ENCODE measurements around the gene SUSD1. TPM values are rescaled to one million over a fixed set of nuclear protein-coding genes. Genes with fewer than 3 reads are reported as not detected.

The SUSD1 gene
- total RNA-seq, 1 donor from 2014 or later, result 16.6 TPM

GRCh38 chr9:112093147-112093869 is 81.8 kb downstream of the SUSD1 start:
- no peaks in the 10 kb centered on the region for H4K20me1 ChIP-seq (ENCODE audit: insufficient read depth, low read length)
- no peak overlapping the region for H3K4me3 Mint-ChIP-seq (ENCODE audit: unreplicated experiment)

DNA sequence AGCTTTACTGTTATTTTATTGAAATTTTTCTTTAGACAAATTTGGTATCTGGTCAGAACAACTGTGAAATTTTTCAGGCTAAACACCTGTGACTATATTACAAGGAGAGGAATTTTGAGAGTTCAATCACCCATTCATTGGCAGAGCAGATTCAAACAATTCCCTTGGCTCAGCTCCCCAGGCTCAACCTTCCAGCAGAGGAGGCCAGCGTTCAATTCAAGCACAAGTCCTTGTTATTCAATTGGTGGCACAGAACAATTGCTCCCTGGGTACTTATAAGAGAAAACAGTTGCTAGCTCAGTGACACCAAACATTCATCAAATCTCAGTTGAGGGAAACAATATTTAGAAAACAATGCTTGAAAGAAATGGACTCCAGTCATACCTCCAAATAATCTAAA is 83.3 kb downstream of the SUSD1 start:
- no peak overlapping the region for H3K27ac ChIP-seq (ENCODE audit: low read depth, low read length)
- H3K4me3 ChIP-seq (ENCODE audit: insufficient read depth, low read depth, low read length), result no peak overlapping the region
- H3K4me3 Mint-ChIP-seq (ENCODE audit: unreplicated experiment), result no peak overlapping the region
- no peaks in the 10 kb centered on the region for H3K4me1 ChIP-seq (ENCODE audit: insufficient read depth, low read length)
- peaks cover 1% of the 10 kb centered on the region for H3K4me1 Mint-ChIP-seq (ENCODE audit: low read depth, unreplicated experiment)
- H3K27me3 Mint-ChIP-seq (ENCODE audit: low read depth, unreplicated experiment), result no peaks in the 10 kb centered on the region
- no peaks in the 10 kb centered on the region for H3K79me2 ChIP-seq (ENCODE audit: insufficient read depth, low read length)
- H3K9me3 Mint-ChIP-seq (ENCODE audit: unreplicated experiment), result peaks cover 10% of the 10 kb centered on the region
- no peak overlapping the region for H3K27ac Mint-ChIP-seq (ENCODE audit: unreplicated experiment)
- peak; percentile 13 for TF ChIP-seq CTCF (IDR thresholded peaks at IDR 0.05; ENCODE audit: insufficient read depth, low read depth, low read length)
- no peak for TF ChIP-seq EZH2 (IDR thresholded peaks at IDR 0.05; ENCODE audit: insufficient read depth, low read length)
- no peak overlapping the region for H2AFZ ChIP-seq (ENCODE audit: low read depth, low read length)
- DNase-seq (ENCODE audit: low read depth), result peak; percentile 6
- no peaks in the 10 kb centered on the region for H4K20me1 ChIP-seq (ENCODE audit: insufficient read depth, low read length)
- H3K4me2 ChIP-seq (ENCODE audit: low read length), result no peak overlapping the region
- no peak overlapping the region for H3K9ac ChIP-seq (ENCODE audit: low read length)
- no peaks in the 10 kb centered on the region for H3K9me3 ChIP-seq (ENCODE audit: insufficient read depth, low read depth, low read length)
- no peaks in the 10 kb centered on the region for H3K27me3 ChIP-seq (ENCODE audit: insufficient read depth, low read length)
- H3K36me3 Mint-ChIP-seq (ENCODE audit: low read depth, unreplicated experiment), result peaks cover 21% of the 10 kb centered on the region
- no peaks in the 10 kb centered on the region for H3K36me3 ChIP-seq (ENCODE audit: insufficient read depth, low read length)
- no peak for FAIRE-seq

More at GRCh38 chr9:112093147-112093869, 81.8 kb downstream of the SUSD1 start:
- Histone ChIP-seq H3K36me3 (ENCODE audit: insufficient read depth, low read length) (no peaks in the 10 kb centered on the region), H3K9ac (ENCODE audit: low read length) (no peak overlapping the region), H3K4me2 (ENCODE audit: low read length) (no peak overlapping the region), H3K79me2 (ENCODE audit: insufficient read depth, low read length) (no peaks in the 10 kb centered on the region), H3K4me3 (ENCODE audit: insufficient read depth, low read depth, low read length) (no peak overlapping the region), H2AFZ (ENCODE audit: low read depth, low read length) (no peak overlapping the region), H3K27ac (ENCODE audit: low read depth, low read length) (no peak overlapping the region), H3K27me3 (ENCODE audit: insufficient read depth, low read length) (no peaks in the 10 kb centered on the region), H3K4me1 (ENCODE audit: insufficient read depth, low read length) (no peaks in the 10 kb centered on the region), H3K9me3 (ENCODE audit: insufficient read depth, low read depth, low read length) (no peaks in the 10 kb centered on the region)
- H3K27ac Mint-ChIP-seq (ENCODE audit: unreplicated experiment), result no peak overlapping the region
- peaks cover 3% of the 10 kb centered on the region for H3K4me1 Mint-ChIP-seq (ENCODE audit: low read depth, unreplicated experiment)
- no peaks in the 10 kb centered on the region for H3K27me3 Mint-ChIP-seq (ENCODE audit: low read depth, unreplicated experiment)
- peaks cover 5% of the 10 kb centered on the region for H3K9me3 Mint-ChIP-seq (ENCODE audit: unreplicated experiment)
- DNase-seq (ENCODE audit: low read depth), result no peak
- TF ChIP-seq CTCF (IDR thresholded peaks at IDR 0.05; ENCODE audit: insufficient read depth, low read depth, low read length) (no peak), EZH2 (IDR thresholded peaks at IDR 0.05; ENCODE audit: insufficient read depth, low read length) (no peak)
- no peak for FAIRE-seq
- peaks cover 15% of the 10 kb centered on the region for H3K36me3 Mint-ChIP-seq (ENCODE audit: low read depth, unreplicated experiment)

DNA sequence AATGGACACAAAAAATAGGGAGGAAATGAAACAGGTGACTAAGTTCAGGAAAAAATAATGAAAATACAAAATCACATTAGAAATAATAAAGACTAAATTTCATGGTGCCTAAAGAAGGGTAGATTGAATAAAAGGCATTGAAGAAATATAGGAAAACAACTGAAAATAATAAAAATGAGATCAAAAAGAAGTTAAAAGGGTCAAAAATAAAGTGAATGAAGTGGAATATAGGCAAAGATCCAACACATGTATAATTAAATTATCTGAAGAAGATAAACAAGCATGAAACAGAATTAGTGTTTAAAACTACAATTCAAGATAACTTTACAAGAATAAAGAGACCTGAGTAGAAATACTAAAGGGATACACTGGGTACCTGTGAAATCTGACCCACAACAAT is 87.6 kb downstream of the SUSD1 start:
- no peak overlapping the region for H3K27ac ChIP-seq (ENCODE audit: low read depth, low read length)
- H4K20me1 ChIP-seq (ENCODE audit: insufficient read depth, low read length), result no peaks in the 10 kb centered on the region
- no peak for DNase-seq (ENCODE audit: low read depth)
- no peaks in the 10 kb centered on the region for H3K4me1 Mint-ChIP-seq (ENCODE audit: low read depth, unreplicated experiment)
- no peak for FAIRE-seq
- peaks cover 5% of the 10 kb centered on the region for H3K9me3 Mint-ChIP-seq (ENCODE audit: unreplicated experiment)
- H3K36me3 Mint-ChIP-seq (ENCODE audit: low read depth, unreplicated experiment), result peaks cover 8% of the 10 kb centered on the region
- H3K79me2 ChIP-seq (ENCODE audit: insufficient read depth, low read length), result no peaks in the 10 kb centered on the region
- H3K4me2 ChIP-seq (ENCODE audit: low read length), result no peak overlapping the region
- H3K4me1 ChIP-seq (ENCODE audit: insufficient read depth, low read length), result no peaks in the 10 kb centered on the region
- H2AFZ ChIP-seq (ENCODE audit: low read depth, low read length), result no peak overlapping the region
- TF ChIP-seq CTCF (IDR thresholded peaks at IDR 0.05; ENCODE audit: insufficient read depth, low read depth, low read length) (no peak), EZH2 (IDR thresholded peaks at IDR 0.05; ENCODE audit: insufficient read depth, low read length) (no peak)
- H3K9ac ChIP-seq (ENCODE audit: low read length), result no peak overlapping the region
- H3K4me3 ChIP-seq (ENCODE audit: insufficient read depth, low read depth, low read length), result no peak overlapping the region
- H3K27ac Mint-ChIP-seq (ENCODE audit: unreplicated experiment), result no peak overlapping the region
- no peaks in the 10 kb centered on the region for H3K36me3 ChIP-seq (ENCODE audit: insufficient read depth, low read length)
- H3K27me3 ChIP-seq (ENCODE audit: insufficient read depth, low read length), result no peaks in the 10 kb centered on the region
- no peaks in the 10 kb centered on the region for H3K27me3 Mint-ChIP-seq (ENCODE audit: low read depth, unreplicated experiment)
- no peaks in the 10 kb centered on the region for H3K9me3 ChIP-seq (ENCODE audit: insufficient read depth, low read depth, low read length)
- no peak overlapping the region for H3K4me3 Mint-ChIP-seq (ENCODE audit: unreplicated experiment)
